GM21737 (cell line): ENCODE measurements around the gene CD302.
"Not testable (repeated sequence)": the region's sequence is repeated elsewhere in the genome, so short reads cannot be mapped to it uniquely, and the experiment has no call there.

ENCODE experiments used
- ATAC-seq: cut with Tn5 transposase; IDR thresholded peaks from one replicate; pipeline ENCODE4 v1.9.1; 2021; ENCODE audit warnings: mild to moderate bottlenecking, moderate library complexity; ENCODE audit not compliant: unreplicated experiment

The CD302 gene

DNA sequence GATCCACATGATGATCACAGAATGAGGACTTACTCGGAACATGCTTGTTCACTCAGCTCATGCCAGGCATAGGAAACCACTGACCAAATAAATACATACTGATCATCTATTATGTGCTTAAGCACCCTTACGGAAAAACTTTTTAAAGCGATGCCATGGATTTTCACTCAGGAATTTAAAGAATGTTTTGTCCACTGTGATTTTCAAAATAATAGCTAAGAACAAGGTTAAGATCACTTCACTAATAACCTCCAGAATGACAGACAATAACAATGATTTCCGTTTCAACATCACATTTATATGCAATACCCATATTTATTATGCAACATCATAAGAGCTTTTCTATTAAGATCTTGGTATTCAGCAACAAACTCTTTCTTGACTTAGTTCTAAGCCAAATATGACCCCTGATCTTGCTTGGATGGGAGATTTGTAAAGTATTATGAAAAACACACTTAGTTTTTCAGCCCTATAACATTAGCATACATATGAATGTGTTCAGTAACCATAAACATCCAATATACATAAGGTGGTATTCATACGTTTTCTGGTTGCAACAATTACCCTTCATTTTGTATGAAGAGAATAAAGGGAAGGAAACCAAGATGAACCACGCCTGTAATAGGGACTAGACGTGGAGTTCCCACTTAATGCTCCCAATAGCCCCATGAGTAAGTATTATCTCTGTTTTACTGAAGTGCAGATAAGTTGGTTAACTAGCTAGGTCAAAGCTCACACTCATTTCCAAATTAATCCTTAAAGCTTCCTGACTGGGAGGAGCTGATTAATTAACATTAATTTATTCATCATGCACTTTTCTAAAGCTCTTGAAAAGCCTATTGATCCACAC, 1.9 kb downstream of the CD302 start:
- ATAC-seq: no peak

DNA sequence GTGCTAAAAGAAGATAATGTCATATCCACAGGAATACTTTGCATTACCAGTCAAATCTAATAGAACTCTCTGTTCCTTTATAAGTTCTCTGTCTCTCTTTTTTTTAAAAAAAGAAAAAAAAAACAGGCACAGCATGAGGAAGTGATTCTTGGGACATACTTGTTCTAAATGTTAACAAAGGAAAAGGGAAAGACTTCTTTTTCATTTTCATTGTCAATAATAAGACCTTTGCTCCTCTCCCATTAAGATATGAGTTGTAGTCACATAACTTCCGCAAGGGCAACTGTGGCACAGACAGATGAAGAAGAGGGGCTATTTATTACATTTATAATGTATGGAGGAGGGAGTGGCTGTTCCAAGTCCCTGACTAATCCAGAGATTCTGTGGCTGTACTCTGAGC, 4.7 kb downstream of the CD302 start:
- ATAC-seq: no peak

DNA sequence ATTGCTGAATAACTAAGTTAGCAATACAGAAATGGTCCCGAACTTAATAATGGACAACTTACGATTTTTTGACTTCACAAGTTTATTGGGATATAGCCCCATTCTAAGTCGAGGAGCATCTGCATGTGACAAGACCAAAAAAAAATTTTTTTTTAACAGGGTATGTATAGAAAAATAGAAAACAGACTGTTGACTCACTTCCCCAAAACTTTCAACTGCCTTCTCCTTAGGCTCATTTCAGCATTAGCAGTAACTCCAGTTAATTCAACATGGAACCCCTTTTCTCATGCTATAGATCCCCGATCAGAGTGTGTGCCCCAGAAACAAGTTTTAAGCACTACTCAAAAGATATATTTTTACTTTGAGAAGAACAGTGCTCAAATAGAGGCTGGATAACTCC, 5.4 kb downstream of the CD302 start:
- ATAC-seq: no peak

DNA sequence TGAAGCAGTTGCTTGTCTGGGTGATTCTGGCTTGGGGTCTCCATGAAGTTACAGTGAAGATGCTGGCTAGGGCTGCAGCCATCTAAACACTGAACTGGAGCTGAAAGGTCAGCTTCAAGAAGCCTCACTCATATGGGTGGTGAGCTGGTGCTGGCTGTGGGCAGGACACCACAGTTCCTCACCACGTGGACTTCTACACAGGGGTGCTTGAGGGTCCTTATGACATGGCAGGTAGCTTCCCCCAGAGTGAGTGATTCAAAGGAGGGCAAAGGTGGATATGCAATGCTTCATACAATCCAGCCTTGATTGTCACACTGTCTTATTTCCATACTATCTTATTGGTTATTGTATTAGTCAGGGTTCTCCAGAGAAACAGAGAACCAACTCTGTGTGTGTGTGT, 6.0 kb downstream of the CD302 start:
- no peak for ATAC-seq

DNA sequence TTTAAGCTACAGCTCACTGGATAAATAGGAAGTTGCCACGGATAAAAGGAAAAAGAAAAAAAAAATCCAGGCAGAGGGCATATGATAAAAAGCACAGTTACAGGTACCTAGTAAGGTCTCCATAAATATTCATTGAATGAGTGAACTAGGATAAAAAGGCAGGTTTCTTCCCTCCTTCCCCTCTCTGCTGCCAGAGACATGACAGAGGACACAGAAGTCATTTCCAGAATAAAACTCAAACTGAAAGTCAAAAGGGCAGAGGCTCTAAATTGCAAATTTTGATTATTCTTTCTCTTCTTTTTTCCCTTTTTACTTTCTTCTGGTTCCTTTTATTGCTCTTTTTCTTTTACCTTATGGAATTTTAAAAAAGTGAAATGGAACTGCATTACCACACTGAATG, 7.7 kb downstream of the CD302 start:
- no peak for ATAC-seq

DNA sequence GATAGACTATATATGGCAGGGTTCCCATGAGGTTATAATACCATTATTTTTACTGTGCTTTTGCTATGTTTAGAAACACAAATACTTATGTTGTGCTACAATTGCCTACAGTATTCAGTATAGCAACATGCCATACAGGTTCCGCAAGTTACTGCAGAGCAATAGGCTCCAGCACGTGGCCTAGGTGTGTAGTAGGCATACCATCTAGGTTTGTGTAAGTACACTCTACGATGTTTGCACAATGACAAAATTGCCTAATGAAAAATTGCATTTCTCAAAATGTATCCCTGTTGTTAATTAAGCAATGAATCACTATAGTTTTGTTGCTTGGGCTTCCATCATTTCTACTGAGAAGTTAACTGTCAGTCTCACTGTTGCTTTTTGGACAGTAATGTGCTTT, 9.8 kb downstream of the CD302 start:
- no peak for ATAC-seq

DNA sequence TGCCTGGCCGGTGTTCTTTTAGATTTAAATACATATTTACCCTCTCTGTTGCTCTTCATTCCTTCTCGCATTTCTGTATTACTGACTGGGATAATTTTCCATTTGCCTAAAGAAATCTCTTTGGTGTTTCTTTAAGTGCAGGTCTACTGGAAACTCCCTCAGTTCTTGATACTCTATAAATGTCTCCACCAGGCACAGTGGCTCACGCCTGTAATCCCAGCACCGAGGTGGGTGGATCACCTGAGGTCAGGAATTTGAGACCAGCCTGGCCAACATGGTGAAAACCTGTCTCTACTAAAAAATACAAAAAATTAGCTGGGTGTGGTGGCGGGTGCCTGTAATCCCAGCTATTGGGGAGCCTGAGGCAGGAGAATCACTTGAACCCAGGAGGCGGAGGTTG, 10.4 kb downstream of the CD302 start:
- ATAC-seq: not testable (repeated sequence)

DNA sequence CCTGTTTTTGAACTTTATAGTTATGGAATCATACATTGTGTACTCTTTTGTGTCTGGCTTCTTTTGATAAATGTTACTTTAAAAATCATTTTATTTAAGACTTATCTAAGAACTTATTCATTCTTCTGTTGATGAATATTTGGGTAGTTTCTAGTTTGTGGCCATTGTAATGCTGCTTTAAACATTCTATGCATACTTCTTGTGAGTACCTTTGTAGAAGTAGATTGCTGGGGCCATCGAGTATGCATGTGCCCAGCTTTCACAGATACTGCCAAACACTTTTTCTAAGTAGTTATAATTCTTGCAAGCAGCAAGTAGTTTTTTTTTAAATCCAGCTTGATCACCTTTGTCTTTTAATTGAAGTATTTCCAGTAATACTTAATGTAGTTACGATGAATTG, 11.1 kb downstream of the CD302 start:
- ATAC-seq: no peak

DNA sequence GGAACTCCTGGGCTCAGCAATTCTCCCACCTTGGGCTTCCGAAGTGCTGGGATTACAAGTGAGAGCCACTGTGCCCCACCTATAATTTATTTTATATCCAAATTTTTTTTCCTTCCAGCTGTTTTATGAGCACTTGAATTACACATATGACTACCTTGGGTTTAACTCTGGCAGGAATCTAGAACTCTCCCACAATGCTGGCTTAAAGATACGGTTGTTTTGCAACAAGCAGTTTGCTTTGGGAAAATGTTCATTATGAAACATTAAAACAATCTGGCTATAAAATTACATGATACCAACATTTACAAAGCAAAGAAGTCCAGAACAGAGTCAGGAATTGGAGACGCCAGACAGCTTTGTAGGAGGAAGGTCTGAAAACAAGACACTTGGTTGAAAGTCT, 12.8 kb downstream of the CD302 start:
- no peak for ATAC-seq

DNA sequence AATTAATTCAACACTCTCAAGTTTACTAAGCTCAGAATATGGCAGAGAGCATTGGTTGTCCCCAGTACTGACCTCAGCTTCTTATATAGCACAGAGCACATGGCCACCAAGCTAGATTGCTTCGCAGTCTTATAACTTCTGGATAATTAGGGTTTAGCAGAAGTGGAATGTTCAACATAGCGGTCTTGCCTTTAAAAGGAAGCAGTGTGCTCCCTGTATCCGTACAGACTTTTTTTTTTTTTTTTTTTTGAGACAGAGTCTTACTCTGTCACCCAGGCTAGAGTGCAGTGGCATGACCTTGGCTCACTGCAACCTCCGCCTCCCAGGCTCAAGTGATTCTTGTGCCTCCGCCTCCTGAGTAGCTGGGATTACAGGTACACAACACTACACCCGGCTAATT, 13.3 kb downstream of the CD302 start:
- ATAC-seq: not testable (repeated sequence)

DNA sequence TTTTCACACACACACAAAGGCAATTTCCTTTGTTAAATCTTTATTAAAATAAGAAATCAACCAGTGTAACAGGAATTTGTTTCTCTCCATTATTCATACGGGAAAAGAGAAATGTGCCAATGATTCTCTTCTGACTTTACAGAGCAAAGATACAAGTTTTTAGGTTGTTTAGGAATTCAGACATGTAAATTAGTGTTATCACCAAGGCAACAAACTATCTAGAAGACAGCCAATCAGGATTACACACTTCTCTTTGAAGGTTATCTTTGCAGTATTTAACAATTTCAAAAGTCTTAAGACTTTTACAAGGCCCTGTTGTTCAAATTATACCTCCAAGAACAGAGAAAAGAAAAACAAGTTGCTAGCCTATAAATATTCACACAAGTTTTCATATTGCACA, 14.5 kb downstream of the CD302 start:
- no peak for ATAC-seq

DNA sequence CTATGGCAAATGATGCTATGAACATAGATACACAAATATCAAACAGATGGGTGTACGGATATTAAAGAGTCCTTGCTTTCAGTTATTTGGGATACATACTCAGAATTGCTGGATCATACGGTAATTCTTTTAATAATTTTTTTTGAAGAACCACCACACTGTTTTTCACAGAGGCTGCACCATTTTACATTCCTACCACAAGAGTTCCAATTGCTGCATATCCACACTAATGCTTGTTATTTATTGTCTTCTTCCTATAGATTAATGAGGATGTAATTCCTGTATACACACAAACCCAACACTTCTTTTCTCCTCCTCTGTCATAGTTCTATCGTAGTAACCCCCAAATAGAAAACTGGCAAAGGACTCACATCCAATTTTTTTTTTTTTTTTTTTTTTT, 21.7 kb downstream of the CD302 start:
- no peak for ATAC-seq

DNA sequence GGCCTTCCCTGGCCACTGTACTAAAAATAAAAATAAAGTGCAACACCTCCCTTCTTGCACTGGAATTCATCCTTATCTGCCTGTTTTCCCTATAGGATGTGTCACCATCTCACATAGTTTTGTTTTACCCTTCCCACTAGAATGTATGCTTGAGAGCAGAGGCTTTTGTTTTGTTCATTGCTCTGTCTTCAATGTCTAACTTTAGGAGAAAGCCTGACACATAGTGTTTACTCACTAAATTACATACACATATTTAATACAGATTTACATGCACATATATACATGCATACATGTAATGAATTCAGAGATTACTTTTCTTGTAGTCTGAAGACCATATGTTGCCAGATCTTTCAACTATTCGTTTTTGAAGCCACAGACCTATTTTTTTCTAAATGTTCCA, 23.0 kb downstream of the CD302 start:
- ATAC-seq: no peak

DNA sequence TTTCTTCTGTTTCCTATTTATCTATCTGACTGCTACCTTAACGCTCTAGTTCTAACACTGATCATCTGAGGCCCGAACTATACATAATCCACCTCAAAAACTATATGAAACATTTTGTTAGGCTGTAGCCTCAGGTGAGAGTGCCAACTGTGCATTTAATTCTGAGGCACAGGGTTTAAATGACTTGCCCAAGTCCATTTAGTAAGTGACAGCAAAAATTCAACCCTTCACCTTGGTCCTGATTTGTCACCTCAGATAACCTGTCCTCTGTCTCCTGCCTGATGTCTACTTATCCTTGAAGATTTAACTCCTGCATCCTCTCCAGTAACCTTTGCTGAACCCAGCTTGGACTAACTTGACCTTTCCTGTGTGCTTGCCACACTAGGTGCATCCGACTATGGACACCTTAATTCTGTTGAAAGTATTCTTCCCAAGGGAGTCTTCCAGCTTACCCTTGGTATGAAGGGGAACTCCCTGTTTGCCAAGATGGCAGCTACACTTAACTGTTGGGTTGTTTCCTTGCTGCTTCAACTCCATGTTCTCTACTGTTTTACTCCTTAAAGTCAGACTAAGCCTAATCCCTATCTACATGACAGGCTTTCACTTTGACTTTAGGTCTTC, 23.5 kb downstream of the CD302 start:
- ATAC-seq: no peak

DNA sequence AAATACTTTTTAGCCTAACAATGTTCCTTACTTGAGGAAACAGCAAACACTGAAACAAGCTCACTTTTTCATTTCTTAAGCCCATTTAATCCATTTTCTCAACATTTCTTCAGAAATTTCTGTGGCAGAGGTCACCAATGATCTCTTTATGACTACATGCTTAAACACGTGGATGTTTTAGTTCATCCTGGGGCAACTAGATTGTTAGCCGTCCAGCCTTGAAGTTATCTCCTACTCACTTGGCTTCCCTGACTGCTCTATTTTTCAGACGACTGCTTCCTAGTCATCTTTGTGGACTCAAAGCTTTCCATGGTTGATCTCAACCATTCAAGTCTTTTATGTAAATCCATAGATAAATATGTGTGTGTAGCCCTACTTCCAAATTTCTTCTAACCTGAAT, 24.1 kb downstream of the CD302 start:
- ATAC-seq: no peak

DNA sequence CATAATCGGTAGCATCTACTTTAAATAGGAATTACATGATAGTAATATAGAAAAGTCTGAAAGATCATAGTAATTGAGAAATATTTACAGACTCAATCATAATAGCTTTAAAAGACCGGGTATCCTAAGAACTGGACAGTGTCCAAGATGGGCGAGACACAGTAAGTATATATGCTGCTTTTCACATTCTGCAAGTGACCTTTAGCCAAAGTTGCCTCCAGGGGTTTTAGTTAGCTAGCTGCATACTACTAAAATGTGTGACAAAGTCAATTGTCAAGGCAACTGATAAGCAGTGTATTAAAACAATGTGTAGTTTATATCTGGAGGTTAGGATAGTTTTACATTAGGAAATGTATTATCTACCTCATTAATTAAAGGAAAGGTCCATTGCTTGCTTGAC, 24.6 kb downstream of the CD302 start:
- ATAC-seq: no peak

DNA sequence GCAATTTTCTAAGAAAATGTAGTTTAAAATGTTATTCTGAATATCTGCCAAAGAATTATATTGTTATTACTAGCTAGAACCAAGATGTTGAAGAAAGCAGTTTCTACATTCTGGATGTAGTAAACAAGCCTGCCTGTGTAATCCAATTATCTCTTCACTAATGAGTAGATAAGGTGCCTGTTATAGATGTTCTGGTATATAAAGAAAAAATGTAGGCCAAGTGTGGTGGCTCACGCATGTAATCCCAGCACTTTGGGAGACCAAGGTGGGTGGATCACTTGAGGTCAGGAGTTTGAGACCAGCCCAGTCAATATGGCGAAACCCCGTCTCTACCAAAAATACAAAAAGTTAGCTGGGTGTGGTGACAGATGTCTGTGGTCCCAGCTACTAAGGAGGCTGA, 28.9 kb downstream of the CD302 start:
- no peak for ATAC-seq

DNA sequence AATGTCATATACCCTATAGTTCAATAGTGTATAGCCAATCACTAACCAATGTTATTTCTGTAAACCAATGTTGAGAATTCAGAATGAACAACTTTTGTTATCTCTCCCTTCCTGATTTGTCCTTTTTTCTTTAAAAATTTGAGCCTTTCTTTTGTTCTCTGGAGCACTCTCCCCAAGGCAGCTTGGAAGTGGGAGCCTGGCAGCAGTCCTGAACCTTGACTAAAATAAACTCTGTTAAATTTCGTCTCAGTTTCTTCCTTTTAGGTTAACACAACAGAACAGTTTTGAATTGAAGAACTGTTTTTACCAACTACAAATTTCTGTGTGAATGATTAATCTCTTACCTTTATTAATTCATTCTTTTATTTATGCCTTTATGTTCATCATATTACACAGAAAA, 35.9 kb downstream of the CD302 start:
- no peak for ATAC-seq

DNA sequence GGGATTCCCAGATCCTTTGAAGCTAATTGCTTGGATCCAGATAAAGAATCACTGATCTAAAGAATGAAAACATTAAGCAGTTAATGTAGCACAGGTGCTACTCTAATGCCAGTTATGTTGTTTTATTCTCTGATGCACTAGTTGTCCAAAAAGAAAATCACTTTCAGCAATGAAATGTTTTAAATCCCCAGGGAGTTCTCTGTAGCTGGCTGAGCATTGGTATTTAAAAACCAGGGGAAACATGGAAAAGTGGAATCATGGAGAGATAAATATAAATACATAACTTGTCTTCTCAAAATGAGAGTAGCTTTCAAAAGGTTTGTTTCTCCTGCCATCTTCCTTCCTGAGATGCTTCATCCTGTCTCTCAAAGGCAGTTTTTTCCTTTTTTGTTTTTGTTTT, 37.7 kb downstream of the CD302 start:
- no peak for ATAC-seq

DNA sequence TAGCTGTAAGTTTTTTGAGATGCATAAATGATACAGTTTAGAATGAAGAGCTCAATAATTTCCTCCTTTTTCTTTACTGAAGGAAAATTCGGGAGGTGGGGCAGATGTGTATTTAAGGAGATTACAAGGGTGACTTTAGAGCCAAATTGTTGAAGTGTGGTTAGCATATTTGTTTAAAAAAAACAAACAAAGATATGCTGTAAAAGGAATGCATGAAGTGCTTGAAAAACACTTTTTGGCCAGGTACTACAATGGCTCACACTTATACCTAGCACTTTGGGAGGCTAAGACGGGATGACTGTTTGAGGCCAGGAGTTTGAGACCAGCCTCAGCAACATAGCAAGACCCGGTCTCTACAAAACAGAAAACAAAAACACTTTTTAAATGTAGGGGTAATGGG, 38.4 kb downstream of the CD302 start:
- ATAC-seq: no peak

DNA sequence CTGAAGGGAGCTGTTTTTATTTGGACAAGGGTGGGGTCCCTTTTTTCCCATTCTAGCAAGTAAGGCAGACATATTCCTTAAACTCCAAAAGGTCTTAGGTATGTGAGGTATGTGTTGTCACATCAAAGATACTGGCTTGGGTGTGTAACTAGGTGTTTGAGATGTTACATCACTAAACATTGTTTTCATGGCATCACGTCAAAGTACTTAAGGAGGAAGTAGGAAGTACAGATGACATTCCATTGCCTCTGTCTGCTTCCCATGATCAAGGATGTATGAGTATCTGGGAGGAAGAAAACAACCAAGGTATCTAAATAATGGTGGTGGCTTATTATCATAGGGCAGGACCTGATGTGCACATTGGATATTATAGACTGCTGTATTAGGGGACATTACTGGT, 39.3 kb downstream of the CD302 start:
- ATAC-seq: no peak

DNA sequence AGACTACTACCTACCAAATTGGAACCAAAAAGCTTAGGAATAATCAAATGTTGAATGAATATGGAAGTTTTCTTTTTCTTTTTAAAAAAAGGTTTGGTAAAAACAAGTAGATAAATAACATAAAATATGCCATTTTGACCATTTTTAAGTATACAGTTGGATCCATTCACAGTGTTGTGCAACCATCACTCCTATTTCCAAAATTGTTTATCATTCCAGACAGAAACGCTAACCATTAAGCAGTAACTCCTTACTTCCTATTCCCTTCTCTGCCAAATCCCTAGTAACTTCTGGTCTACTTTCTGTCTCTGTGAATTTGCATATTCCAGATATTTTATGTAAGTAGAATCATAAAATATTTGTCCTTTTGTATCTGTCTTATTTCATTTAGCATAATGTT, 39.8 kb downstream of the CD302 start:
- ATAC-seq: no peak

DNA sequence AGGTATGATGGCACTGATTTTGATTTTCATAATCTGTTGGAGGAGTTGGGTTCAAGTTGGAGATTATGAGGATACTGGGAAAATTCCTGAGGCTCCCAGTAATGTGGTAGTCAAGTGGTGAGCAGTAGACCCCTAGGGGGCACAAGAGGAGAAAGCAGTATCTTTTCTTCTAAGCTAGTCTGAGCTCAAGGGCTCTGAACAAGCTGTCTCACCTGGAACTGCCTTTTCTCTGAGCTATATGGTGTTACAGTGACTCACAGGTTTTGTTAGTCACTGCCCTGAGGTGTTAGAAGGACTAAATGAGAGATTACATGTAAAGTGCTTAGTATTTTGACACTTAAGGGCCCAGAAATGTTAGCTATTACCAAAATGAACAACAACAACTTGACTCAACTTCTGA, 42.2 kb downstream of the CD302 start:
- no peak for ATAC-seq
